SK-N-SH (cell line): ENCODE measurements around the gene TNFSF15.

Source experiments
- GABPA ChIP-seq: IDR thresholded peaks from 2 replicates; pipeline ENCODE4 v1.4.0; 2012; ENCODE audit warnings: low read depth, mild to moderate bottlenecking
- MXI1 ChIP-seq: IDR thresholded peaks from 2 replicates; pipeline ENCODE4 v1.6.1; 2012; ENCODE audit warnings: mild to moderate bottlenecking, low read depth, low read length, improper control_type of control experiment
- RCOR1 ChIP-seq: fragments of 150-350 bp; IDR thresholded peaks from 2 replicates; pipeline ENCODE4 v1.6.1; 2017; ENCODE audit warnings: antibody characterized with exemption, low read length
- TF ChIP-seq, protein P1 (sequence below): fragments of 200-600 bp; sonication (generic); IDR thresholded peaks from 2 replicates; pipeline ENCODE4 v1.6.1; 2017; ENCODE audit warnings: antibody characterized with exemption, mild to moderate bottlenecking, moderate library complexity

DNA sequence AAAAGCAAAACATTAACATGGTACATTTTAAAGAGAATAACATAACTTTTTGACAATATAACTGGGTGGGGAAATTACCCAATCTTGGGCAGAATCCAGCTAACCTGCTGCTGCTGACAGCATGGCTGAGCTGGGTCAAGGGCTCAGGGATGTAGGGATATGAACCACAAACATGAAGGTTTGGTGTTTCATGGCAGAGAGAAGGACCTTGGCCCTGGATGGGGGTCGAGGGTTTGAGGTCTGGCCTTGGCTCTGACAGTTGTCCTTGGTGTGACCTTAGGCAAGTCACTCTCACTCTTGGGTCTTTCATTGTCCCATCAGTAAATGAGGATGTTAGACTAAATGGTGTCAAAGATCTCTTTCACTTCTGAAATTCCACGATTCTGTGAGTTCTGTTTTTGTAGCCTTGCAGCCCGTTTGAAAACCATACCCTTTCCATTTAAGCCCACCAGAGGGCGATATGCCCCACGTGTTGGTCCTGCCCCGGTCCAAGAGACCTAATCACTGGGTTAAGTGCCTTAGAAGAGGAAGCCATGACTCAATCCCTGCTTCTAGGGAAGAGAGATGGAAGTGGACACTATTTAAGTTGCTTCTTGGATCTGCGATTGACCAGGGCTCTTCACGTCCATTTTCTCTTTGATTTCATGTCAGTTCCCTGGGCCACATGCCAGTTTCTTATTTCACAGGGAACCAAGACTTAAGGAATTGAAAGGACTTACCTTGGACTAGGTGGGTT lies 67.1 kb downstream of the TNFSF15 start:
- TF ChIP-seq, protein P1, sequence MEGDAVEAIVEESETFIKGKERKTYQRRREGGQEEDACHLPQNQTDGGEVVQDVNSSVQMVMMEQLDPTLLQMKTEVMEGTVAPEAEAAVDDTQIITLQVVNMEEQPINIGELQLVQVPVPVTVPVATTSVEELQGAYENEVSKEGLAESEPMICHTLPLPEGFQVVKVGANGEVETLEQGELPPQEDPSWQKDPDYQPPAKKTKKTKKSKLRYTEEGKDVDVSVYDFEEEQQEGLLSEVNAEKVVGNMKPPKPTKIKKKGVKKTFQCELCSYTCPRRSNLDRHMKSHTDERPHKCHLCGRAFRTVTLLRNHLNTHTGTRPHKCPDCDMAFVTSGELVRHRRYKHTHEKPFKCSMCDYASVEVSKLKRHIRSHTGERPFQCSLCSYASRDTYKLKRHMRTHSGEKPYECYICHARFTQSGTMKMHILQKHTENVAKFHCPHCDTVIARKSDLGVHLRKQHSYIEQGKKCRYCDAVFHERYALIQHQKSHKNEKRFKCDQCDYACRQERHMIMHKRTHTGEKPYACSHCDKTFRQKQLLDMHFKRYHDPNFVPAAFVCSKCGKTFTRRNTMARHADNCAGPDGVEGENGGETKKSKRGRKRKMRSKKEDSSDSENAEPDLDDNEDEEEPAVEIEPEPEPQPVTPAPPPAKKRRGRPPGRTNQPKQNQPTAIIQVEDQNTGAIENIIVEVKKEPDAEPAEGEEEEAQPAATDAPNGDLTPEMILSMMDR: peak; percentile 88
- no peak for TF ChIP-seq MXI1
- no peak for TF ChIP-seq RCOR1
- TF ChIP-seq GABPA: no peak
